ENCODE results near the gene RPP30.

The RPP30 gene

GRCh38 chr10:90912174-90912573 lies 40.4 kb downstream of the RPP30 start:
- no peaks in the 10 kb centered on the region for H4K20me1 ChIP-seq (ENCODE audit: low read depth, low read length)
- no peaks in the 10 kb centered on the region for H3K79me2 ChIP-seq (ENCODE audit: insufficient read depth, low read length)
- H3K36me3 ChIP-seq (ENCODE audit: low read length): no peaks in the 10 kb centered on the region
- H3K4me3 ChIP-seq (ENCODE audit: insufficient read depth, low read length, poor library complexity, severe bottlenecking): no peak overlapping the region
- no peak overlapping the region for H2AFZ ChIP-seq (ENCODE audit: low read depth, low read length, severe bottlenecking)
- H3K27me3 ChIP-seq (ENCODE audit: low read length): no peaks in the 10 kb centered on the region
- H3K4me2 ChIP-seq (ENCODE audit: low read depth, low read length, poor library complexity, severe bottlenecking): no peak overlapping the region
- H3K9me2 ChIP-seq (replicated peaks; ENCODE audit: insufficient read depth, low read length): no peaks in the 10 kb centered on the region
- H3K9me3 ChIP-seq (ENCODE audit: insufficient read depth, low read length): no peaks in the 10 kb centered on the region
- no peak overlapping the region for H3K27ac ChIP-seq (ENCODE audit: low read depth, low read length)
- H3K9ac ChIP-seq (ENCODE audit: low read length): no peak overlapping the region
- H3F3A ChIP-seq (ENCODE audit: insufficient read depth): no peaks in the 10 kb centered on the region
- no peak for TF ChIP-seq CTCF (IDR thresholded peaks at IDR 0.05; ENCODE audit: insufficient read depth, low read length, poor library complexity, severe bottlenecking)

- Histone ChIP-seq H3K4me3 (ENCODE audit: insufficient read depth, low read length, poor library complexity, severe bottlenecking) (no peak overlapping the region), H3K36me3 (ENCODE audit: low read length) (no peaks in the 10 kb centered on the region), H3K27me3 (ENCODE audit: low read length) (no peaks in the 10 kb centered on the region), H2AFZ (ENCODE audit: low read depth, low read length, severe bottlenecking) (no peak overlapping the region), H3K4me2 (ENCODE audit: low read depth, low read length, poor library complexity, severe bottlenecking) (no peak overlapping the region), H3K9ac (ENCODE audit: low read length) (no peak overlapping the region), H3K9me3 (ENCODE audit: insufficient read depth, low read length) (no peaks in the 10 kb centered on the region), H3K27ac (ENCODE audit: low read depth, low read length) (no peak overlapping the region), H3F3A (ENCODE audit: insufficient read depth) (no peaks in the 10 kb centered on the region), H3K9me2 (replicated peaks; ENCODE audit: insufficient read depth, low read length) (no peaks in the 10 kb centered on the region), H4K20me1 (ENCODE audit: low read depth, low read length) (no peaks in the 10 kb centered on the region), H3K79me2 (ENCODE audit: insufficient read depth, low read length) (no peaks in the 10 kb centered on the region)
- no peak for TF ChIP-seq CTCF (IDR thresholded peaks at IDR 0.05; ENCODE audit: insufficient read depth, low read length, poor library complexity, severe bottlenecking)
- TF ChIP-seq EZH2phosphoT487 (conservative IDR thresholded peaks at IDR 0.05; ENCODE audit: low read length): no peak
Measured at GRCh38 chr10:90912854-90913479, 41.2 kb downstream of the RPP30 start.

- no peaks in the 10 kb centered on the region for H3K27me3 ChIP-seq (ENCODE audit: low read length)
- no peaks in the 10 kb centered on the region for H3F3A ChIP-seq (ENCODE audit: insufficient read depth)
- no peak overlapping the region for H3K27ac ChIP-seq (ENCODE audit: low read depth, low read length)
- H3K9me2 ChIP-seq (replicated peaks; ENCODE audit: insufficient read depth, low read length): no peaks in the 10 kb centered on the region
- no peaks in the 10 kb centered on the region for H3K79me2 ChIP-seq (ENCODE audit: insufficient read depth, low read length)
- no peaks in the 10 kb centered on the region for H3K9me3 ChIP-seq (ENCODE audit: insufficient read depth, low read length)
- no peak overlapping the region for H3K4me3 ChIP-seq (ENCODE audit: insufficient read depth, low read length, poor library complexity, severe bottlenecking)
- no peak overlapping the region for H3K9ac ChIP-seq (ENCODE audit: low read length)
- no peaks in the 10 kb centered on the region for H3K36me3 ChIP-seq (ENCODE audit: low read length)
- H3K4me2 ChIP-seq (ENCODE audit: low read depth, low read length, poor library complexity, severe bottlenecking): no peak overlapping the region
- H4K20me1 ChIP-seq (ENCODE audit: low read depth, low read length): no peaks in the 10 kb centered on the region
- TF ChIP-seq EZH2phosphoT487 (conservative IDR thresholded peaks at IDR 0.05; ENCODE audit: low read length): no peak
- no peak for TF ChIP-seq CTCF (IDR thresholded peaks at IDR 0.05; ENCODE audit: insufficient read depth, low read length, poor library complexity, severe bottlenecking)
- H2AFZ ChIP-seq (ENCODE audit: low read depth, low read length, severe bottlenecking): no peak overlapping the region
Measured at GRCh38 chr10:90913774-90914420, 42.1 kb downstream of the RPP30 start.

Measured in SU-DHL-6 (cell line).